ENCODE measurements around the gene SLC2A6.
A peak's percentile ranks its signal among the peaks of the same experiment; 100 is the strongest.

The SLC2A6 gene

DNA sequence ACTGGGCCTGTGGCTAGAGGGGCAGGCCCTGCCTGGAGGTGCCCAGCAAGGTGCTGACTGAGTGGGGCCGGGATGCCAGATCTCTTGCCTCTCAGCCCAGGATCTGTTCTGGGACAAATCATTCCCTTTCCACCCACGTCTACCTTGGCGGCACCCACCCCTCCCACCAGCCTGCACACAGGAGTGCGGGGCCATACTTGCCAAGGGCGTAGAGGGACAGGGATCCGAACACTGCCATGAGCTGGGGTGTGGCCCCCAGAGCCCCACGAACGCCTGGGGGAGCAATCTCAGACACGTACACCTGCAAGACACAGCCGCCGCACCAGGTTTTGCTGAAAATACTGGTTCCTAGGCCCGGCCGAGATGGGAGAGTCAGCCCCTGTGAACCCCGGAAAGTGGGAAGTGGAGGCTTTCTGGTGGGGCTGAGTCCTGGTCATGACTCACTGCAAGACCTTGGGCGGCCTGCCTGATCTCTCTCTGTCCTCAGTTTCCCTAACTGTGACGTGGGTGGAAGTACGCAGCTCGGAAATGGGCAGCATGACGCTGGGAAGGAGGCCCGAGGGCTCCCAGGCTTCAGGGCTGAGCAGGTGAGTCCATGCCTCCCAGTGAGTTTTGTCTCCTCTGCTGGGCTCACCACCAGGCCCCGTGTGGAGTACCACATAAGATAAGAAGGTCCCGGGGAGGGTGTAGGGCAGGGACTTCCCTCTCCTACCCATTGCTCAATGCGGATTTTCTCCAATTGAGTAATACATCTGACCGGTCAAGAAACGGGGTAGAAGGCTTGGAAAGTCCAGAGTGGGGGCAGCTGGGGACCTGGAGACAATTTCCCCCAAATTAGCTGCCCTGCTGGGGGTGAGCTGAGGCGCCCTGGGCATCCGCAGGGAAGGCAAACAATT is 2.6 kb downstream of the SLC2A6 start:
- no peak for DNase-seq

DNA sequence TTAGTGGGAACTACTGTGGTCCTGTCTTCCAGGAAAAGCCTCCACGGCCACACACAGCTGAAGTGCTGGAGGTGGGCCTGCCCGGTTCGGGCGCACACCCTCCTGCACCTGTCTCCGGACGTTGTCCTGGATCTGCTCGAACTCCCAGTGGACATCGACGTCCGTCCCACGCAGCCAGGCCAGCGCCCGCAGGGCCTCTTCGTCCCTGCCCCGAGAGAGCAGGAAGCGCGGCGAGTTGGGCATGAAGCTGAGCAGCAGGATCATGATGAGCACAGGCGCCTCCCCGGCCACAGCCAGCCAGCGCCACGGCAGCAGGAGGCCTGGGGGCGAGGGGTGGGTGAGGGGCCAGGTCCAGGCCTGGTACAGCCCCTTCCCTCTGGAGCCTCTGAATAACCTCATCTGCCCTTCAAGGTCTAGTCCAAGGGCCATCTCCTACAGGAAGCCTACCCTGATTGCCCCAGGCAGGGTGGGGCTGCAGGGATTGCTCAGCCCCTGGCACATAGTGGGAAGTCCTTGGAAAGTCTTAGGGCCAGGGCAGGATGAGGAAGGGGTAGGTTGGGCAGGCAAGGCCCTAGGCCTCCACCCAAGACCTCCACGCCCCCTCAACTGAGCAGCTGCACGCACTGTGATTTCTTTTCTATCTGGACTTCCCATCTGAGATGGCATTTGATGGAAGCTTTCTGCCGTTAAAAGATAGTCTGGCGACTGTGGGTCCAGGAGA is 3.4 kb downstream of the SLC2A6 start:
- no peak for DNase-seq

DNA sequence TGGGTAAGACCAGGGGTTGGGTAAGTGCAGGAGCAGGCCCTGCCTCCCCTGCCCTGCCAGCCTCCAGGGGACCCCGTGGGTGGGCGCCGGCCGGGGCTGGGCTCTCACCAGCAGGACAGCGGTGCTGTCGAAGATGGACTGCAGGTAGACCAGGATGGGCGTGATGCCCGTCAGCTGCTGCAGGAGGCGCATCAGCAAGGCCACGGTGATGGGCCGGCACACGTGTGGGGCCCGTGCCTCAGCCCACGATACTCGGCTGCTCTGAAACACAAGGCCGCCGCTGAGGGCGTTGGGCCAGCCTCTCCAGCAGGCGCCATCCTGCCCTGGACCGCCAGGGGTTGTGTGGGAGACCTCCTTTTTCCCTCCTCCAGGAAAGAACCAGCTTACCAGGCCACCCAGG is 4.0 kb downstream of the SLC2A6 start:
- DNase-seq, result no peak

DNA sequence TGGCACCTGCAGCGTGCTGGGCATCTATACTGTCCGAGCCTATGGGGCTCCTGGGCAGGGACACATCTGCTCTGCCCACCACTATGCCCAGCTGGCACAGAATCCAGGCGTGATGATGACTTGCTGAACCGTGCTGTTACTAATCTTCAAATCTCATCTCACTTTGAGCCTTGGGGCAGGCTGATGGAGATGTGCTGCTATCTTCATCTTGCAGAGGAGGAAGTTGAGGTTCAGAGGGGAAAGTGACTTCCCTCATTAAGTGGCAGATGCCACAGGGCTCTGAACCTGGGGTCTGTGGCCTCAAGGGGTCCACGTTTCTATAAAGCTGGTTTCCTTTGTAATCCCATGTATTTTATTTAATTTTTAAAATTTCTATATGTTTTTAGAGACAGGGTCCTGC is 4.7 kb downstream of the SLC2A6 start:
- DNase-seq, result no peak

DNA sequence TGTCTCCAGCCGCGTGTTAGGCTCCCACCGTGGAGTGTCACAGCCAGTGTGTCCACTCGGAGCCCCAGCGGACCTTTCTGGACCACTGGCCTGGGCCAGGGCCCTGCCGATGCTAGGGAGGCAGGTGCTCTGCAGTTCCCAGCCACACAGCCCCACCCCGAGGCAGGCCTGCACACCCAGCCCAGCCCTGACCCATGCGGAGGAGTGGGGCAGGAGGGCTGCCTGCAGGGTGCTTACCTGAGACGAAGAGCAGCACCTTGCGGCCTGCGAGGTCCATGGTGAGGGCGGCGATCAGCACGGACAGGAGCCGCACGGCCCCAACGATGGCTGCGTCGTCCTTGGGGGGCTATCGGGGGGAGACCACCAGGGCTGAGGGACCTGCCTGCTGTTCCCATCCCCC is 5.2 kb downstream of the SLC2A6 start:
- no peak for DNase-seq

DNA sequence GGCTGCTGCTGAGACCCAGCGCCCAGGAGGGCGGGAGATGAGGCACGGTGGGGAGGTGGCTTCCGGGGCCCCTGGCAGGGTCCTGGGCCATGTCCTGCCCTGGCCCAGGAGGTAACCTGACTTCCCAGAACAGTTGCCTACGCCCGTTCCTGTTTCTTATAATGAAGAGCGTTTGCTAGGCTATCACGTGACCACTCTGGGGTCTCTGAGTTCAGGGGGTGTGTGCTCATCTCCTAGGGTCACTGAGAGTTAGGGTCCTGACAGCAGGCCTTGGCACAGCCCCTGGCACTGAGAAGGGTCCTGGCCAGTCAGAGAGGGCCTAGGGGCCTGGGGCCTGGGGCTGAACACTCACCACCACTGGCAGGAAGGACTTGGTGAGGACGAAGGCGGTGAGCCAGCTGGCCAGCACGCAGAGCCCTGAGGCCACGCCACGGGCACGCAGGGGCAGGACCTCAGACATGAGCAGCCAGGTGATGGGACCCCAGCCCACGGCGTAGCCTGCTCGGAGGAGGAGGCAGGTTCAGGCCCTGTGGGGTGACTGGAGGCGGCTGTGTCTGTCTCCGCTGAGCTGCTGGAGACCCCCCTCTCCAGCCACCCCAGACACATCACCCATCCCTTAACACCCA is 6.0 kb downstream of the SLC2A6 start:
- DNase-seq, result no peak

DNA sequence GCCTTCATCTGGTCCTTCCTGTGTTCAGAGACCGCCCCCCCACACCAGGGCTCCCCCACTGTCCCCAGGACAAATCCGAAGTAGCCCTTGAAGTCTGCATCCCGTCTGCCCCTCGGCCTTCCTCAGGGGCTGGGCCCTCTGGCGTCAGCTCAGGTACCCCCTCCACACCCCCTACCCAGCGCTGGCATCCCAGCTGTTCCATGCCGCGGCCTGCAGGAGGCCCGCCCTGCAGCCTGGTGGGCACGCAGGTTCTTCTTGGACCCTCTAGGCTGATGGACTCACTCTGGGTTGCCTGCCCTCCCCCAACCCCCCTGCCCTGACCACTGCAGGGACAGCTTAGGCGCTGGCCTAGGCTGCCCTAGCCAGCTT is 6.6 kb downstream of the SLC2A6 start:
- DNase-seq, result no peak

DNA sequence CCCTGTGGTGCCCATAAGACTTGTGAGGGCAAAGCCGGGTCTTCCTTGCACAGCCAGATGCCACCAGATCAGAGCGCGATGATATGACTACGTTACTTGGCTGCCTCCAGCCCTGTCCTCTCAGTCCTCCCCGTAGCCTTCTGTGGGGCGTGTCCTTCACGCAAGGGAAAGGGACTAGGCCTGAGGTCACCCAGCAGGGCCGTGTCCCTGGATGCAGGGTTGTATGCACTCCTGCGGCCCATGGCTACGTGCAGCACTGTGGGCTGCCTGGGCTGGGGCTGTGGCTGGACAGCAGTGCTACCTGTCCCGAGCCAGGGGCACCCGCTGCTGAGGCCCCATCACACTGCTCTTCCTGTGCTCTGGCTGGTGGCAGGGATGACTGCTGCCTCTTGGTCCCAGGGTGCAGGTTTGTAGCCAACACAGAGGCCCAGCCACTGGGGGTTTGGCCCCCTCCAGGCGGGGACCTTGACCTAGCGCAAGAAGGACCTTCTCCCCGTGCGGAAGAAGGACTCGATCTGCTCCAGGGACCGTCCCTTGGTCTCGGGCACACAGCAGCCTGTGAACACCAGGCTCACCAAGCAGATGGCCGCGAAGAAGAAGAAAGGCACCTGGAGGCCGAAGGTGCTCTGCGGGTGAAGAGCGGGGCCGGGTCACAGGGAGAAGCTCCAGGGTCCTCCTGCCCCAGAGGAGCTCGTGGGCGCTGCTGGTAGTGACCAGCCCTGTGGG is 7.2 kb downstream of the SLC2A6 start:
- DNase-seq, result no peak

DNA sequence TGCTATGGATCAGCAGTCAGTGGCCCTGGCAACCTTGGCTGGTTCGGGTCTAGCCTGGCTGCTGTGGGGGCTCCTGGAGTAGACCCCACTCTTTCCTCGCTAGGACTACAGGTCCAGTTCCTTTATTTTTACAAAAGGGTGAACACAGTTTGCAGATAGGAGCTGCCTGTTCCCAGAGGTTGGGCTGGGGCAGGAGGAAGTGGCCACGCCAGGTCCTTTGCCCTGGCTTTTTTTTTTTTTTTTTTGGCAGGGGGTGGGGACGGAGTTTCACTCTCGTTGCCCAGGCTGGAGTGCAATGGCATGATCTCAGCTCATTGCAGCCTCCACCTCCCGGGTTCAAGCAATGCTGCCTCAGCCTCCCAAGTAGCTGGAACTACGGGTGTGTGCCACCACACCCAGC is 7.9 kb downstream of the SLC2A6 start:
- no peak for DNase-seq

DNA sequence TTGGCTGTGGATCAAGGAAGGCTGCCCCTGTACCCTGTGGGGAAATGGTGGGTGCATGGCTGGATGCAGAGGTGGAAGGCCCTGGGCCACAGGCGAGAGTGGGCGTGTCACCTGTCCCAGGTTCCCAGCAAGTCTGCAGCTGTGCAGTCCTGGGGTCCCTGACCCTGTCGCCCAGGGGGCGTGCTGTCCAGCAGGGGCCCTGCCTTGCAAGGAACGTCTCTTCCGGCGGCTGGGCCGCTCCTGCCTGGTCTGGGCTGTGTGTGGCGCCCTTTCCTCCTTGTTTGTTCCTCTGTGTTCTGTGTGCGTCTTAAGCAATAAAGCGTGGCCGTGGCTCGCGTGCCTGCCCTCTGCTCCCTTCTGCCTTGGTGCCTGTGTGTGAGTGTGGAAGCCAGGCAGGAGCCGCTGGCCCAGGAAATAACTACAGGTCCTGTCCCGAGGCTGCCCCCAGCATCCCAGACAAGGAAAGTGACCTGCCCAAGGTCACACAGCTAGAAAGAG is 8.4 kb downstream of the SLC2A6 start:
- DNase-seq, result no peak

DNA sequence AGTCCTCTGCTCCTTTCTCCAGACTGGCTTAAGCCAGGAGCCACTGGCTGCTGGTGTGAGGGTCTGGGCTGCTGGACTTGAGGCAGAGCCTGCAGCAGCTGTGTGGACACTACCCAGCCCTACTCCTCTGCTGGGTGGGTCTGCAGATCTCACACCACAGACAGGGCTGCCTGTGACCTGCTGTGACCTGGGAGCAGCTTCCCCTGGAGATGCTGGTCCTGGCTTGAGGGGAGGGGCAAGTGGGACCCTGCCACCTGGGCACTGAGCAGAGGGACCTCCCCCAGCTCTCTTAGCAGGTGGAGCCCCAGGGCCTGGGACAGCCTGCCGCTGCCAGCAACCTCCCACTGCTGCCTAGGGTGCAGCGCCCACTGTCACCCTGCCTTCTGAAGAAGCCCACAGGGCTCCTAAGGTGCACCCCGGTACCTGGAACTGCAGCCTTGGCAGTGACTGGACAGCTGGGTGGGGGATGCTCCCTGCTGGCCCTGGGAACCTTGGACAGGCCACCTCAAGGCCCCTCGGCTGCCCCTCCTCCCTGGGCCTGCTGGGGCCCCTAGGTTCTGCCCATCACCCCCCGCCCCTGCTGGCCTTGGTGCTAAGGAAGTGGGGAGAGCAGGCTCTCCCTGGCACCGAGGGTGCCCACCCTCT is 10.0 kb downstream of the SLC2A6 start:
- DNase-seq, result no peak

DNA sequence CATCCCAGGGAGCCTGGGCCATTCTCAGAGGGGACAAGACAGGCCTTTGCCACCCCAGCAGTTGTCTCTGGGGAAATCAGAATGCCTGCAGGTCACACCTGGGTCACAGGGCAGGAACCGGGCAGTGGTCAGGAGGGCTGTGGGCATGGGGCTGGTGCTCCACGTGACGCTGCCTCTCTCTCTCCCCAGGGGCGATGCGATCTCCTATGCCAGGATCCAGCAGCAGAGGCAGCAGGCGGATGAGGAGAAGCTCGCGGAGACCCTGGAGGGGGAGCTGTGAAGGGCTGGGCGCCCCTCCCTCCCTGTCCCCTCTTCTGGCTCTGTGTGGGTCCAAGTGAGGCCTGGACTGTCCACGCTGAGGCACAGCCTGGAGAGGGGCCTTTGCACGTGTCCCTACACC is 10.5 kb downstream of the SLC2A6 start:
- no peak for DNase-seq

DNA sequence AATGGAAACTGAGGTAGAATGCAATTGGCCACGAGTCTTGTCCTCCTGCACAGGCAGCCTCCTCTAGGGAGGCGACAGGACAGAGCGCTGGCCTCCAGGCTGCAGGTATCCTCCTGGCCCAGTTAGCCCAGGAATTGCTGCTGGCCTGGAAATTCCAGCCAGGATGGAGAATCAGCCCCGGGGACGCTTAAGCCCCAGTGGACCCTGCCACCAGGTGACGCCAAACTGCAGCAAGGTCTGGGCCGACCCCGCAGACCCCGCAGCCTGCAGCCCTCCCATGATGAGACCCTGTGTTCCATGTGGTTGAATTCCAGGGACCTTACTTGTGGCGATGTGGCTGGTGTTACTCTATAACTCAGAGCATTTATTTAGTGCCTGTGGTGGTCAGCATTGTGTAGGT is 11.8 kb downstream of the SLC2A6 start:
- no peak for DNase-seq

DNA sequence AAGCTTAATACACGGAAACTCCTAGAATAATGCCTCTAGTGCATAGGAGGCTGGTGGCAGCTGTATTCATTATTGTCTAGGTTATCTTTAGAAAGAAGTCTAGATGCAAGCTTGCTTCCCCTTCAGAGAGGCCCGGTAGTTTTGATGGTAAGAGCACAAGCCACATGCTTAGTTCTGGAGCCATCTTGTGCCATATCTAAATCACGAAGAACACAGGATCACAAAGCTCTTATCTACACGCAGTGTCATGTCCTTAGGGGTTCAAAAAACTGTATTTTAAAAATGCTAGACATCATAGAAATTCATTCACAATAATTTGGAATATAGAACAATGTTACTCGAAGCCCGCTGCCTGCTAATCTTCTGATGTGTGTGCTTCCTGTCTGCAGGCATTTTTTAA is 12.9 kb downstream of the SLC2A6 start:
- DNase-seq, result no peak

DNA sequence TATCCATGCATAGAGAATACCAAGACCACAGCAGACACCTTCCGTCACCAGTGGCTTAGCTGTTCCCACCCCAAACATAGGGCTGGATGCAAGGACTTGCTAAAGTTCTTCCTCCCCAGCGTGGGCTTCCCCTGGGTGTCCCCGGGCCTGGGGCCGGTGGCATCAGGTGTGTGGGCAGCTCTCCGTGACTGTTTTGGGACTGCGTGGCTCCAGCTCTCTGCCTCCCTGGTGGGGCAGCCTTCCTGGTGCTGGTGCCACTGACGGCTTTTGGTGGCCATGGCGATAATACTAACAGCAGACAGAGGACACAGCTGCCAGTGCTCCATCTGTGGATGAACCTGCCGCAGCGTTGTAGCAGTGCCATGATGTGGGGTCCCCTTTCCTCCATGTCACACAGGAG is 14.3 kb downstream of the SLC2A6 start:
- DNase-seq, result no peak

DNA sequence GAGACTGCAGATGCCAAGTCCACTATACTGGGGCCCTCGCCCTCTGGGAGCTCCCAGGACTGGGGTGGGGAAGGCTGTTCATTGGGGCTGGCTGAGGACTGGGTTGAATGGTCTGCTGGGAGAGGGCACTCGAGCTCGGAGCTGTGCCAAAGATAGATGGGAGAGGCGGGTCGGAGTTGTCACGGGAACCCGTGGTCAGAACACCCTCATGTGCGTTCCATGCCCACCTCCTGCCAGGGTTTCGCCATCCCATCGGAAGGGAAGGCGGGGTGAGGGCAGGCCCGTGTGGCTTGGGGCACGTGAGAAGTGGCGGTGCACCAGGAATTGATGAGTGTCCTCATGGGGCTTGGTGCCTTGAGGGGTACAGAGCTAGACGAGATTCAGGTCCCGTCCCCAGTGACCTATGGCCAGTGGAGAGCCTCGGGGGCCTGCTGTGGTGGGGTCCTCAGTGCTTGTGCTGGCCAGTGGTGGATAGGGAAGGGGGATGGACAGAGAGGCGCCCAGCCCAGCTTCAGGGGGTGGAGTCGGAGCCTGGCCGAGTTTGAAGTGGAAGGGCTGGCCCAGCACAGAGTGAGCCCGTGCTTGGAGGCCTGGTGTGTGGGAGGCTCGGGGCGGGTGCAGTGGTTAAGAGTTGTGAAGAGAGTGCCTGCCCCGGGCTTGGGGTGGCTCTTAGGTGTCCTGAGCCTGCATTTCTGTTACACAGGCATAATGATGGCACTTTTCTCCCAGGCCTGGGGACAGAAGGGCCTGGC is 14.9 kb downstream of the SLC2A6 start:
- DNase-seq, result no peak

DNA sequence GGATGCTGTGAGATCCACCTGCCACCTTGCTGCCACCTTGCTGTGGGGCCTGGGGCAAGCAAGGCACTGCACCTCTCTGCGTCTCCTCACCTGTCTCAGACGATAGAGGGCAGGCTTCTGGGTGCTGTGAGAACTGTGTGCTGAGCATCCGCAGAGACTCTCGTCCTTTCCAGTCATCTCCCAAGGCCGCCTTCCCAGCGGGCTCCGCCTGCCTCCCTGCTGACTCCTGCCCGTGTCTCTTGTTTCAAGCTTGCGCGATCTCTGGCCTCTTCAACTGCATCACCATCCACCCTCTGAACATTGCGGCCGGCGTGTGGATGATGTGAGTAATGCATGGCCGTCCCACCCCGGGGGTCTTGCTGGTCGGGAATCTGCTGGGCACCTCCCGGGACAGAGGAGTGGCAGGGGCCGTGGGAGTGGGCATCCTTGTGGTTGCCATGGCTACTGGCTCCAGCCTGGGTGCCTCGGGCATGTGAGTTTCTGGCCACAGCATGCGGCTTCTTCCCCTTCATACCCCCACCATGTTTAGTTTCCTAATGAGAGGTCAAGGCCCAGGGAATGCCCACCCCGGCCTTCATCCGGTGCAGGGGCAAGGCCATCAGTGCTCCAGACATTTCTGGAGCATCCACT is 15.6 kb downstream of the SLC2A6 start:
- no peak for DNase-seq

DNA sequence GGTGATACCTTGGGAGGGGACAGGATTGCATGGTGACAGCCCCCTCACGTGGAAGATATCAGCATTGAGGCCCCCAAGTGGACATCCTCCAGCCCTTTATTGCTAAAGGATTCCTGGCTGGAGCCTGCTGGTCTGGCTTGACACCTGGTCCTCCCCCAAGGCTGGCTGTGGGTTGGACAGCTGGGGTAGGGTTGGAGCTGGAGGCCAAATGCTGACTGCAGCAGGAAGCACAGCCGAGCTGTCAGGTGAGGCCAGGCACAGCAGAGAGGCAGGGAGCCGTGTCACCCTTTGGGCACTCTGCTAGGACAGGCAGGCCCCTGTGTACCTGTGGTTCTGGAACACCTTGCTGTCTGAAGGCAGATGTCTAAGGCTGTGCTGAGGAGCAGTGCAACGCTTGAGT is 16.9 kb downstream of the SLC2A6 start:
- no peak for DNase-seq

DNA sequence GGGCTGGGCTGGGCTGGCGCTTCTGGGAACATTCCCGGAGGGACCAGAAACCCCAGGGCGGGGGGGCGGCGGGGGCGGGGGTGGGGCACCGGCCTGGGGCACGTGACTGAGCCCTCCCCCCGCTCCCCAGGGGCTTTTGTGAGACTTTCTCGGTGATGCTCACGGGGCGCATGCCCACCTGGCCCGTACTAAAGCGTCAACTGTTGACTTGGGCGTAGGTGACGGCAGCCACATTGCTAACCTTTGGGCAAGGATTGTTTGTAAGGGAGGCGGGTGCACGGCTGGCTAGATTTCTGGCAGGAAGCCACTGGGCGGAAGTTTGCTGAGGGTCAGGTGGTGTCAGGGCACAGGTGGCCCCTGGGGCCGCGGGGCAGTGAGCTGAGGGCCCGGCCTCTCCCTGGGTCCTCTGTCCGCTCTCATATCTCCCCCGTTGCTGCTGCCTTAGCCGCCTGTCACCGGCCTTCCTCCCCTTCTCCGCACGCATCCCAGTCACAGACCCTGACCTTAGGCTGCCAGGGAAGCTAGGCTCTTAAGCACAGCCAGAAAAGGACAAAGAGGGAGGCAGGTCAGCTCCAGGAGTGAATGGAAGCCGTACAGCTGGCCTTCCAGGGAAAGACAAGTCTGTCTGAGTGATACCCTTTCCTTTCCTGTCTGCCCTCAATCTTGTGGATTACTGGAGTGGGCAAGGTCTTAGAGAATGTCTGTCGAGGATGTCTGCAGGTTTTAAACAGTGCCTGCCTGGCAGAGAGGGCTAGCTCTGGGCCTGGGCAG is 18.3 kb downstream of the SLC2A6 start:
- DNase-seq, result peak; percentile 79
